ENCODE results near the gene FOXA1.
"Not testable (repeated sequence)": the region's sequence is repeated elsewhere in the genome, so short reads cannot be mapped to it uniquely, and the experiment has no call there.

FOXA1 gene

DNA sequence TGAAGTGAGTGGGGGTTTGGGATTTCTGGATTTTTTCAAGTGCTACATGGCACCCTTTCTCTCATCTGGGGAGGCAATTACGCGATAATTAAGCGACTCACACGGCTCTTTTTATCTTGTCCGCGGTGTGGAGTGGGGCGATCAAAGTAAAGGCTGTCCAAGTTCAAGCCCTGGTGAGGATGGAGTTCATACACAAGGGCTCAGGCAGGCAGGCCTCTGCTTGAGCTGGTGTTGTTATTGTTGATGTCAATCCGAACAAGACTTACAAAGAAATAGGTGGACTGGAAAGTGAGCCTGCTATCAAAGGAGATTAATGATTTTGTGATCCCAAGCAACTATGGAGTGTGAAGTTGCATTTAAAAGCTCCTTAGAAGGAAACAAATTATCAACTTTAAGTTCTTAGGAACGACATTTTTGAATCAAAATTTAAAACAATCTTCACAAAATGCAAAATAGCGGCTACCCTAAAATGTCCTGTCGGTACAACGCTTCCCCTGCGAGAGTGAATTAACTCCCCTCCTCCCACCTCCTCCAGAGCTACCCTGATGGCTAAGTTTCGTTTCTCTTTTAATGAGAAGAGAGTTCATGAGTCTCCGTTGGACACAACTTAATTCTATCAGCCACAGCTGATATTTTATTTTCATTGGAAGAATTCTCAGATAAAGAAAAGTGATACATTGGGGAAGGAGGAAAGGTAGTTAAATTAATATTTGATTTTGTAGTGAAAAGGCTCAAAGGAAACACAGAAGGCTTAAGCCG lies 5.9 kb downstream of the FOXA1 start:
- DNase-seq: no peak

DNA sequence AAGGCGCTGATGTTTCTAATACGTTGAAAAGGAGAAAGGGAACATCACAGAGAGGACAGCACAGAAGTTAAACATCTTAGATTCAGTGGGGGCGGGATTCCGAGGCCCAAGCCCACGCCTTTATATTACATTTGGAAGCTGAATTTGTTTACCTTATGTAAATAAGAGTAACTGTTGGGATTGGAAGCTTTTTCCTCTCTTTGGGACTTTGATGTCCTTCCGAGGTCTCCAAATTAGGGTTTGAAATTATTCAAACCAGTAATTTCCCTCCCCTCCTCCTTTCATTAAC lies 6.4 kb downstream of the FOXA1 start:
- no peak for DNase-seq

GRCh38 chr14:37587881-37588666 lies 7.0 kb downstream of the FOXA1 start:
- no peak for DNase-seq

- DNase-seq: no peak
These were observed 7.8 kb downstream of the FOXA1 start for GRCh38 chr14:37587131-37587803.

DNA sequence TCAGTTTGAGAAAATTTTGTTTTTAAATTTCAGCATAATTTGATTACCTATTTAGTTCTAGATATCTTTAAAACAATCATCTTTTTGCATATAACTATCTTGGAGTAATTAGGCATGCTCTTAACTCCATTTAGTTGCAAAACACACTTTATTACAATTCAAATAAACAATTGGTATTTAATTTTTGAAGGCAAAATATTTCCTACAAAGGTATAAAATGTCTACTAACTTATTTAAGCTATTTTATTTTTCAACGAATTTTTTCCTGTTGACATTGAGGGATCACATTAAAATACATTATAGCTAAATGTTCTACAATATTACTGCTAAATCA lies 8.3 kb downstream of the FOXA1 start:
- no peak for DNase-seq

GRCh38 chr14:37585971-37586796 lies 8.9 kb downstream of the FOXA1 start:
- no peak for DNase-seq

DNA sequence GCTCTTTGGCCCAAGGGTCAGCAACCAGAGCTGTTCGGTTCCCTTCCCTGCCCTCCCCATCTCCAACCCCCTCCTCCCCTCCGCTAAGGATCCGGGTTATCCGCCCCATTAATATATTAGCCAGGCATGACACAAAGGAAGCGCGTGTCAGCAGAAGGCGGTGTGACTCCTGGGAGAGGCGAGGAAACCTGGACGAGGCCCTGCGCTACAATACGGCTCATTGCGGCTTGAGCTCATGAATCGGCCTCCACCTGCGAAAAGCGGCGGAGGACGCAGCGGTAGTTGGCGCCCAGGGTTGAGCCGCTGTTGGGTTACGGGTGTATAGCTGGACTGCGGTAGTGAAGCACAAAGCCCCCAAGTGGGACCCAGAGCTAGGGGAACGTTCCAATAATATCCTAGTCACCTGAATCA lies 9.9 kb downstream of the FOXA1 start:
- no peak for DNase-seq

GRCh38 chr14:37584211-37585100 lies 10.6 kb downstream of the FOXA1 start:
- no peak for DNase-seq

DNA sequence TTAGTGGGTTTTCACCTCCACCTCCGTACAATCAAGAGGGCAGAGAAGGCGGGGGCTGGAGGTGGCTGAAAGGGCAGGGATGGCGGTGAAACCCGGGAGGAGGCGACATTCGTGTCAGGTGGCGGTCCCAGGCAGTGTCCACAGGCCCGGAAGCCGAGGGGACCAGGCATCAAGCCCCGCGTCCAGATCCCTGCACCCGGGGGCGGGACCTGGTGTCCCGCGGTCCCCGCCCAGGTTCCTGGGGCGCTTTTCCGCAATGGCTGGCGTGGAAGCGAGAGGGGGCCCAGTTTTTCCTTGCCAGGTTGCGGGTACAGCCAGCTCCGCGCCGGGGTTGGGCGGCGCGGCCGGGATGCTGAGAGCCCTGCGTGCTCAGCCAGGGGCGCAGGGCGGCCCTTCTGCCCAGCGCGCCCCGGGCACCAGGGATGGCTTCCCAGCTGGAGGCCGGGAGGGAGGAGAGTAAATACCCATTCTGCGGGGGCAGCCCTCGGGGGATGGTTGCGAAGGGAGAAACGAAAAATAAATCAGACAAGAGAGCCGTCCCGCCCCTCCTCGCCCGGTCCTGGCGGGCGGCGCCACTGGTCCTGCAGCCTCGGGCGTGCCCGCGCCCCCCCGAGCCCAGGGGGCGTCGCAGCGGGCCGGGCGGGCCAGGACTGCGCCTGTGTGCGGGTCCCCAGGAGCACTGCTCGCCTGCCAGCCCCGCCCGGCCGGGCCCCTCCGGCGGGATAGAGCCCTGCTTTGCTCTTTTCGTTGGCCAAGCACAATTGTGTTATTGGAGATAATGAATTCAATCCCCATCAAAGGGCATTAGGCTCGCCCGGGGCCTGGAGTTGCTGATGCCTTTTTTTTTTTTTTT lies 11.5 kb downstream of the FOXA1 start:
- no peak for DNase-seq

GRCh38 chr14:37580146-37580545 lies 14.9 kb downstream of the FOXA1 start:
- DNase-seq: no peak

- no peak for DNase-seq
These were observed 15.8 kb downstream of the FOXA1 start for GRCh38 chr14:37579274-37579673.

DNA sequence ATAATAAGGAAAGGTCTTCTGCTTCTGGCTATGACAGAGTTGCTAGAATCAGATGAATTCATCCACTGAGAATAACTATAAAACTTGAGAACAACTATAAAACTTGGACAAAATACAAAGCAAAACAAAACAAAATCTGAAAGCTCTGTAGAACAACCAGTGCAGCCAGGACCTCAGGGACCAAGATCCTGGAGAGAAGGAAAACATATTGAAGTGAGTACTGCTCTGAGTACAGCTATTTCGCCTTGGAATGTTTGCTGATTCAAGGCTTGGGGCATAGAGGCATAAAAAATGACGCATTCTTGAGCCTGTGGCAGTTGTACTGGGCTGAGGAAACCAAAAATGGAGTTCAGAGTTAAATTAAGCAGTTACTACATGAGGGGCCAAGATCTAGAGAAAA lies 21.7 kb downstream of the FOXA1 start:
- DNase-seq: no peak

GRCh38 chr14:37571391-37571790 lies 23.7 kb downstream of the FOXA1 start:
- no peak for DNase-seq

DNA sequence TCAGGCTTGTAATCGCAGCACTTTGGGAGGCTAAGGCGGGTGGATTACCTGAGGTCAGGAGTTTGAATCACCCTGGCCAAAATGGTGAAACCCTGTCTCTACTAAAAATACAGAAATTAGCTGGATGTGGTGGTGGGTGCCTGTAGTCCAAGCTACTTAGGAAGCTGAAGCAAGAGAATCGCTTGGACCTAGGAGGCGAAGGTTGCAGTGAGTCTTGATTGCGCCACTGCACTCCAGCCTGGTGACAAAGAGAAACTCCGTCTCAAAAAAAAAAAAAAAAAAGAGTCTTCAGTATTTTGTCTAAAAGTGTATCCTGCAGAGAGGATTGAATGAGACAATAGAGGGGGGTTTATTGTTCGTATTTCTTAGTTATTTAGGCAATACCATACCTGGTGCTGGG lies 25.3 kb downstream of the FOXA1 start:
- DNase-seq: no peak

GRCh38 chr14:37566811-37567371 lies 28.2 kb downstream of the FOXA1 start:
- DNase-seq: no peak

GRCh38 chr14:37565550-37565949 lies 29.5 kb downstream of the FOXA1 start:
- DNase-seq: no peak

GRCh38 chr14:37563189-37563588 lies 31.9 kb downstream of the FOXA1 start:
- DNase-seq: no peak

GRCh38 chr14:37559386-37559785 lies 35.7 kb downstream of the FOXA1 start:
- no peak for DNase-seq

GRCh38 chr14:37558740-37559139 lies 36.3 kb downstream of the FOXA1 start:
- DNase-seq: no peak

DNA sequence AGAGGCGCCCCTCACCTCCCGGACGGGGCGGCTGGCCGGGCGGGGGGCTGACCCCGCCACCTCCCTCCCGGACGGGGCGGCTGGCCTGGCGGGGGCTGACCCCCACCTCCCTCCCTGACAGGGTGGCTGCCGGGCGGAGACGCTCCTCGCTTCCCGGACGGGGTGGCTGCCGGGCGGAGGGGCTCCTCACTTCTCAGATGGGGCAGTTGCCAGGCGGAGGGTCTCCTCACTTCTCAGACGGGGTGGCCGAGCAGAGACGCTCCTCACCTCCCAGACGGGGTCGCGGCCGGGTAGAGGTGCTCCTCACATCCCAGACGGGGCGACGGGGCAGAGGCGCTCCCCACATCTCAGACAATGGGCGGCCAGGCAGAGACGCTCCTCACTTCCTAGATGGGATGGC lies 39.5 kb downstream of the FOXA1 start:
- not testable (repeated sequence) for DNase-seq
